HEK293T (cell line): Measurements from ENCODE around the gene SERPINE1.

Experiments
- ARNT ChIP-seq: fragments of 450-650 bp; IDR thresholded peaks from 2 replicates; pipeline ENCODE4 v1.6.1; 2017; ENCODE audit warnings: mild to moderate bottlenecking
- BHLHE40 ChIP-seq: fragments of 450-650 bp; IDR thresholded peaks from 2 replicates; pipeline ENCODE4 v1.6.1; 2016; ENCODE audit warnings: mild to moderate bottlenecking, moderate library complexity, borderline replicate concordance
- CTBP1 ChIP-seq: fragments of 450-650 bp; IDR thresholded peaks from 2 replicates; pipeline ENCODE4 v1.6.1; 2016; ENCODE audit warnings: borderline replicate concordance
- ELF4 ChIP-seq: fragments of 450-650 bp; IDR thresholded peaks from 2 replicates; pipeline ENCODE4 v1.6.1; 2017; ENCODE audit warnings: antibody characterized with exemption
- LEF1 ChIP-seq: fragments of 450-650 bp; IDR thresholded peaks from 2 replicates; pipeline ENCODE4 v1.6.1; 2017; ENCODE audit warnings: mild to moderate bottlenecking, borderline replicate concordance
- SP1 ChIP-seq: fragments of 450-650 bp; IDR thresholded peaks from 2 replicates; pipeline ENCODE4 v1.6.1; 2017

- TF ChIP-seq ELF4: no peak
- TF ChIP-seq SP1: no peak
- TF ChIP-seq LEF1: no peak
- no peak for TF ChIP-seq CTBP1
- TF ChIP-seq ARNT: no peak
- TF ChIP-seq BHLHE40: no peak
Measured at GRCh38 chr7:101172854-101173751, 46.2 kb downstream of the SERPINE1 start.
